Measurements from ENCODE around the gene NMNAT2.

NMNAT2 gene

DNA sequence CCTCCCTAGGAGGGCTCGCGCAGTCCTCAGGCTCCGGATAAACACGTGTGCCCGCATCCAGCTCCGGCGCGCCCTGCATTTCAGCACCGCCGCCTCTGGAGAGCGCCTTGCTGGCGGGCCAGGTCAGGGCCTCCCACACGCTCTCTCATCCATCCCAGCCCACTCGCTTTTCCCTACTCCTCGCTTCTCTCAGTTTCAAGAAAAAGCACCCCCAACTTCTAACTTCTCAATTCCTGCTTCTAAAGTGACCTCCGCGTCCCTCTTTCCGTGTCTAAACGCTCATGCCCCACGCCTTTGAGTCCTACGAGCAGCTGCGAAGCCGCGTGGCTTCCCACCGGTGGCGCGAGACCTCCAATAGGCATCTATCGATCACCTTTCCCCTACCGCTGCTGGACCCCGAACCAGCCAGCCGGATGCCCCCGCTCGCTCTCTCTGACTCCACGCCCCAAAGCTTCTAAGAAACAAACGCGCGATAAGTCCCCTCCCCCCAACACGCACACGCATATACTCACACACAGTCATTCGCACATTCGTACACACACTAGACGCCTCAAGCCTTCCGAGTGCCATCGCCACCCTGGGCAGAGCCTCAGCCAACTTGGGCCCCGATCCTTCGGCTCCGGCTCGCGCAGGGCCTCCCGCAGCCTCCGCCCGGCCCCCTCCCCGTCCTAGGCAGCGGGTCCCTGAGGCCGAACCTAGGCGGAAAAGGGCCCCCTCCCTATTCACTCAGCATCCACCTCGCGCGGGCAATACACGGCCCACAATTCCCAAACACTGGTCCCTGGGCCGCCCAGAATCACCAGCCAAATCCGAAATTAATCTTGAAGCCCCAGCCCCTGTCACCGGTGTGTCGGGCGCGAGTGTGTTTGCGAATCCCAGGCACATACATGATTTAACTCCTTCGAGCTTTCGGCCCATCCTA lies 1.1 kb downstream of the NMNAT2 start:
- TF ChIP-seq, protein P1, sequence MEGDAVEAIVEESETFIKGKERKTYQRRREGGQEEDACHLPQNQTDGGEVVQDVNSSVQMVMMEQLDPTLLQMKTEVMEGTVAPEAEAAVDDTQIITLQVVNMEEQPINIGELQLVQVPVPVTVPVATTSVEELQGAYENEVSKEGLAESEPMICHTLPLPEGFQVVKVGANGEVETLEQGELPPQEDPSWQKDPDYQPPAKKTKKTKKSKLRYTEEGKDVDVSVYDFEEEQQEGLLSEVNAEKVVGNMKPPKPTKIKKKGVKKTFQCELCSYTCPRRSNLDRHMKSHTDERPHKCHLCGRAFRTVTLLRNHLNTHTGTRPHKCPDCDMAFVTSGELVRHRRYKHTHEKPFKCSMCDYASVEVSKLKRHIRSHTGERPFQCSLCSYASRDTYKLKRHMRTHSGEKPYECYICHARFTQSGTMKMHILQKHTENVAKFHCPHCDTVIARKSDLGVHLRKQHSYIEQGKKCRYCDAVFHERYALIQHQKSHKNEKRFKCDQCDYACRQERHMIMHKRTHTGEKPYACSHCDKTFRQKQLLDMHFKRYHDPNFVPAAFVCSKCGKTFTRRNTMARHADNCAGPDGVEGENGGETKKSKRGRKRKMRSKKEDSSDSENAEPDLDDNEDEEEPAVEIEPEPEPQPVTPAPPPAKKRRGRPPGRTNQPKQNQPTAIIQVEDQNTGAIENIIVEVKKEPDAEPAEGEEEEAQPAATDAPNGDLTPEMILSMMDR (IDR thresholded peaks at IDR 0.05; ENCODE audit: low read depth, low read length) = peak; percentile 38
- Histone ChIP-seq H3K27me3 (no peaks in the 10 kb centered on the region), H3K36me3 (no peaks in the 10 kb centered on the region), H3K4me1 (no peaks in the 10 kb centered on the region), H3K4me3 (ENCODE audit: low read depth, low read length) (peak overlapping the region; percentile 95), H3K9me3 (no peaks in the 10 kb centered on the region)
- peak; percentile 87 for DNase-seq

DNA sequence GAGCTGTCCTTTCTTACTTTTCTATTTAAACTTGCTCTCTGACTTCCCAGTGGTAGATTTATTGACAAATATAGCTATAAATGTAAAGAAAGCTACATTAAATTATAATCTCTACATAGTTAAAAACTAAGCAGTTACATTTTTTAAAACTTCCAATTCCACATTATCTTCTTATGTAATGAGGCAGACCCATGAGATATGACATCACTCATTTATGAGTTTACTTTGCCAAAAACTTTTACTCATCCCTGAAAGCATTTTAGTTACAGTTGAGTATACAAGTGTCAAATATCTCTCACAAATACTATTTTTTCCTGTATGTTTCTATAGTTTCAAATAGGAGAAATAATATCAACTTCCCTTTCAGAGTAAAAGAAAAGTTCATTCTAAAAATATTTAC lies 3.8 kb downstream of the NMNAT2 start:
- H3K9me3 ChIP-seq = no peaks in the 10 kb centered on the region
- H3K4me1 ChIP-seq = no peaks in the 10 kb centered on the region
- H3K36me3 ChIP-seq = 0 out of 2 replicates have a peak, but pooled peaks cover 3% of the 10 kb centered on the region
- DNase-seq = no peak
- no peak overlapping the region for H3K4me3 ChIP-seq (ENCODE audit: low read depth, low read length)
- no peaks in the 10 kb centered on the region for H3K27me3 ChIP-seq
- TF ChIP-seq, protein P1 (IDR thresholded peaks at IDR 0.05; ENCODE audit: low read depth, low read length) = no peak

DNA sequence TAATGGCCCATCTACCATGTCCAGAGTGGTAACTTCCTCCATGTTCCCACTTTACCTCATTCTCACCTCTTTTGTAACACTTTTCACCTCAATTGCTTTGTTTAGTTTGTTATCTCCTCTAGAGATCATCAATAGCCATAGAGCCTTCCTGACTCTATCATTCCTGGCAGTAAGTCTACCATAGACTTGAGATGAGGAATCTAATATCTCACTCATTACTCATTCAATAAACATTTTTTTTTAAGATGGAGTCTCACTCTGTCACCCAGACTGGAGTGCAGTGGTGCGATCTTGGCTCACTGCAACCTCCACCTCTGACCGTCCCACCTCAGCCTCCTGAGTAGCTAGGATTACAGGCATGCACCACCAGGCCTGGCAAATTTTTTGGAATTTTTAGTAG lies 7.1 kb downstream of the NMNAT2 start:
- Histone ChIP-seq H3K4me1 (peaks cover 5% of the 10 kb centered on the region), H3K4me3 (ENCODE audit: low read depth, low read length) (no peak overlapping the region), H3K9me3 (no peaks in the 10 kb centered on the region), H3K36me3 (0 out of 2 replicates have a peak, but pooled peaks cover 3% of the 10 kb centered on the region), H3K27me3 (no peaks in the 10 kb centered on the region)
- no peak for DNase-seq
- TF ChIP-seq, protein P1 (IDR thresholded peaks at IDR 0.05; ENCODE audit: low read depth, low read length) = no peak

DNA sequence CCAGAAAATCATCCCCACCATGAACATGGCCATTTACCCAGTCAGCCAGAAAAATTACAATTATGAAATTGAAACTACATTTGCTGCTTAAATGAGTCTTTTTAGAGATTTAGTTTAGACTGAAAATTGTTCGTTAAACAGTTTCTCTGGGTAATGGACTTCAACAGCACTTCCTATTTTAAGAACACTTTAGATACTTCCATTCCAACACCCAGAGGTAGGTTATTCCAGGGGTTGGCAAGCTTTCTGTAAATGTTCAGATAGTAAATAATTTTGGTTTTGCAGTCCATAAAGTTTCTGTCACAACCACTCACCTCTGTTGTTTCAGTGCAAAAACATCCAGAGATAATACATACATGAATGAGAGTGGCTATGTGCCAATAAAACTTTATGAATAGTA lies 10.2 kb downstream of the NMNAT2 start:
- H3K36me3 ChIP-seq = 0 out of 2 replicates have a peak, but pooled peaks cover 3% of the 10 kb centered on the region
- no peak for DNase-seq
- peaks cover 7% of the 10 kb centered on the region for H3K4me1 ChIP-seq
- H3K4me3 ChIP-seq (ENCODE audit: low read depth, low read length) = no peak overlapping the region
- no peaks in the 10 kb centered on the region for H3K27me3 ChIP-seq
- TF ChIP-seq, protein P1 (IDR thresholded peaks at IDR 0.05; ENCODE audit: low read depth, low read length) = no peak
- no peaks in the 10 kb centered on the region for H3K9me3 ChIP-seq

DNA sequence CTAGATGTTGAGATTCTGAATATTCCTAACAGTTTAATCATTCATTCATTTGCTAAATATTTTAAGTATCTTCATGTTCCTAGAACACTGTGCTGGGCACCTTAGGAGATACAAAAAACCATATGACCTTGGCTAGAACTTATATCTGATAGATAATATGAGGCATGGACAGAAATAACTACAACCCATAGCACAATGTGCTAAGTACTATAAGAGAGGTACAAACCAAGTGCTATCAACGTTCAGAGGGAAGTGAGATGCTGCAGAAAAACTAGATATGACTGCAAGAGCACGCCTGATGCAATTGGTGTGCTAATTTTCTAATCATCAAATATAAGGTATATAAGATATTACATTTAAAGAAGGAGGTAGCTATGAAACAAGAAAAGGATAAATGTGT lies 10.7 kb downstream of the NMNAT2 start:
- TF ChIP-seq, protein P1 (IDR thresholded peaks at IDR 0.05; ENCODE audit: low read depth, low read length) = no peak
- Histone ChIP-seq H3K36me3 (0 out of 2 replicates have a peak, but pooled peaks cover 3% of the 10 kb centered on the region), H3K4me1 (peaks cover 7% of the 10 kb centered on the region), H3K4me3 (ENCODE audit: low read depth, low read length) (no peak overlapping the region), H3K27me3 (no peaks in the 10 kb centered on the region), H3K9me3 (no peaks in the 10 kb centered on the region)
- no peak for DNase-seq

DNA sequence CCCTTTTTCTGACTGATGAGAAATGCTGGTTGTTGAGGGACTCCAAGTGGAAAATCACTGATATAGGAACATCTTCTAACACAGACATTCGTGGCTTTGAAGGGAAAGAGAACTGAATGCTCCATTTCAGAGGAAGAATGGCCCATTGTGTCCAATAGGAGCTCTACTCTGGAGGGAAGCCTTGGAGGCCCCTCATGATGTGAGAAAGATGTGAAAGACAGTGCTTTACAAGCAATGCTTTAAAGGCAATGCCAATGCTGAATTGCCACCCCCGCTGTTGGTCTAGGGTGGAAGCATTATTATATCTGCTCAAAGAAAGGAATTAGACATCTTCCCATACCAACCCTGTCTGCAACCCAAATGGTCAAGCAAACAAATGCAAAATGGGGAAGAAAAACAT lies 13.7 kb downstream of the NMNAT2 start:
- Histone ChIP-seq H3K9me3 (no peaks in the 10 kb centered on the region), H3K4me3 (ENCODE audit: low read depth, low read length) (no peak overlapping the region)

More for the DNA sequence above, 13.7 kb downstream of the NMNAT2 start:
- TF ChIP-seq, protein P1 (IDR thresholded peaks at IDR 0.05; ENCODE audit: low read depth, low read length) = no peak
- Histone ChIP-seq H3K4me1 (peaks cover 7% of the 10 kb centered on the region), H3K36me3 (0 out of 2 replicates have a peak, but pooled peaks cover under 1% of the 10 kb centered on the region), H3K27me3 (no peaks in the 10 kb centered on the region)
- no peak for DNase-seq
